ENCODE data around the gene NDUFS6.

DNA sequence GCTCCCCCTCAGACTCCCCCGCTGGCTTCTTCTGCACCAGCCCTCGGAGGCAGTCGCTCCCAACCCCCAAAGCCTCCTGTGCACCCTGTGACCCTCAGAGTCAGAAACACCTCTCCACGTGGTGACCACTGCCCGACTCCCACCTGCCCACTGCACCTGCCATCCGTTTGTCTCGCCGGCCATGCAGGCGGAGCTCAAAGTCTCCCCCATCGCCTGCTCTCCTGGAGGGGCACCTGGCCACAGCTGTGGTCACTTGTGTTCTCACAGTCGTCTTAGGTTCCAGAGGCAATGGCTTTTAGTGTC, 39.8 kb upstream of the NDUFS6 start:
- TF ChIP-seq, protein P1, sequence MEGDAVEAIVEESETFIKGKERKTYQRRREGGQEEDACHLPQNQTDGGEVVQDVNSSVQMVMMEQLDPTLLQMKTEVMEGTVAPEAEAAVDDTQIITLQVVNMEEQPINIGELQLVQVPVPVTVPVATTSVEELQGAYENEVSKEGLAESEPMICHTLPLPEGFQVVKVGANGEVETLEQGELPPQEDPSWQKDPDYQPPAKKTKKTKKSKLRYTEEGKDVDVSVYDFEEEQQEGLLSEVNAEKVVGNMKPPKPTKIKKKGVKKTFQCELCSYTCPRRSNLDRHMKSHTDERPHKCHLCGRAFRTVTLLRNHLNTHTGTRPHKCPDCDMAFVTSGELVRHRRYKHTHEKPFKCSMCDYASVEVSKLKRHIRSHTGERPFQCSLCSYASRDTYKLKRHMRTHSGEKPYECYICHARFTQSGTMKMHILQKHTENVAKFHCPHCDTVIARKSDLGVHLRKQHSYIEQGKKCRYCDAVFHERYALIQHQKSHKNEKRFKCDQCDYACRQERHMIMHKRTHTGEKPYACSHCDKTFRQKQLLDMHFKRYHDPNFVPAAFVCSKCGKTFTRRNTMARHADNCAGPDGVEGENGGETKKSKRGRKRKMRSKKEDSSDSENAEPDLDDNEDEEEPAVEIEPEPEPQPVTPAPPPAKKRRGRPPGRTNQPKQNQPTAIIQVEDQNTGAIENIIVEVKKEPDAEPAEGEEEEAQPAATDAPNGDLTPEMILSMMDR (conservative IDR thresholded peaks at IDR 0.05 in 1 of 2, IDR thresholded peaks at IDR 0.05 in 1 of 2; ENCODE audit: low read depth in 1 of 2, low read length in 2 of 2): no peak
- TF ChIP-seq EZH2 (IDR thresholded peaks at IDR 0.05; ENCODE audit: low read length, missing control alignments): no peak

Data from fibroblast of lung (primary cell).